ENCODE measurements around the gene ACSL3.

The ACSL3 gene

GRCh38 chr2:222944552-222944951 lies 83.7 kb downstream of the ACSL3 start:
- DNase-seq: no peak

- DNase-seq: no peak
These were observed 84.3 kb downstream of the ACSL3 start for GRCh38 chr2:222944971-222945740.

GRCh38 chr2:222945887-222946286 lies 85.1 kb downstream of the ACSL3 start:
- no peak for DNase-seq

- DNase-seq: no peak
These were observed 86.0 kb downstream of the ACSL3 start for GRCh38 chr2:222946700-222947287.

GRCh38 chr2:222949073-222949472 lies 88.2 kb downstream of the ACSL3 start:
- DNase-seq: no peak

- no peak for DNase-seq
These were observed 89.0 kb downstream of the ACSL3 start for GRCh38 chr2:222949690-222950323.

- no peak for DNase-seq
These were observed 89.9 kb downstream of the ACSL3 start for GRCh38 chr2:222950638-222951285.

- no peak for DNase-seq
These were observed 91.4 kb downstream of the ACSL3 start for GRCh38 chr2:222952204-222952603.

GRCh38 chr2:222955008-222955407 lies 94.2 kb downstream of the ACSL3 start:
- no peak for DNase-seq

- DNase-seq: no peak
These were observed 98.5 kb downstream of the ACSL3 start for GRCh38 chr2:222959358-222959757.

- no peak for DNase-seq
These were observed 99.3 kb downstream of the ACSL3 start for GRCh38 chr2:222960126-222960525.

- no peak for DNase-seq
These were observed 102.8 kb downstream of the ACSL3 start for GRCh38 chr2:222963641-222964040.

GRCh38 chr2:222964376-222965031 lies 103.7 kb downstream of the ACSL3 start:
- DNase-seq: no peak

GRCh38 chr2:222965555-222965954 lies 104.7 kb downstream of the ACSL3 start:
- DNase-seq: no peak

GRCh38 chr2:222968550-222969155 lies 107.8 kb downstream of the ACSL3 start:
- DNase-seq: no peak

- DNase-seq: no peak
These were observed 108.7 kb downstream of the ACSL3 start for GRCh38 chr2:222969491-222969890.

- DNase-seq: no peak
These were observed 111.6 kb downstream of the ACSL3 start for GRCh38 chr2:222972420-222972819.

GRCh38 chr2:222973237-222973636 lies 112.4 kb downstream of the ACSL3 start:
- no peak for DNase-seq

GRCh38 chr2:222973733-222974132 lies 112.9 kb downstream of the ACSL3 start:
- DNase-seq: no peak

GRCh38 chr2:222976521-222977061 lies 115.8 kb downstream of the ACSL3 start:
- DNase-seq: no peak

- no peak for DNase-seq
These were observed 116.3 kb downstream of the ACSL3 start for GRCh38 chr2:222977121-222977520.

- DNase-seq: no peak
These were observed 118.0 kb downstream of the ACSL3 start for GRCh38 chr2:222978850-222979249.
